GM06990 (cell line): Measurements from ENCODE around the gene NLRC3.

Source experiments
- DNase-seq: peaks from one replicate; pipeline ENCODE4 v3.0.0-alpha.2; 2011; ENCODE audit not compliant: insufficient read length; ENCODE audit errors: extremely low read depth
- H3K27me3 ChIP-seq: replicated peaks from 2 replicates; pipeline ENCODE4 v1.6.0; 2011; ENCODE audit warnings: low read length; ENCODE audit not compliant: control insufficient read depth, insufficient read depth
- H3K36me3 ChIP-seq: 2 replicates; pipeline ENCODE4 v1.5.1; 2011; ENCODE audit warnings: low read length; ENCODE audit not compliant: control insufficient read depth, insufficient read depth
- H3K4me3 ChIP-seq: replicated peaks from 2 replicates; pipeline ENCODE4 v1.5.1; 2011; ENCODE audit warnings: low read depth, mild to moderate bottlenecking, control low read depth, low read length
- TF ChIP-seq, protein P1 (sequence below): IDR thresholded peaks from 2 replicates; pipeline ENCODE4 v1.5.1; 2011; ENCODE audit warnings: low read length, control low read depth, mild to moderate bottlenecking, inconsistent platforms; ENCODE audit not compliant: insufficient read depth, poor library complexity, severe bottlenecking

Gene NLRC3

DNA sequence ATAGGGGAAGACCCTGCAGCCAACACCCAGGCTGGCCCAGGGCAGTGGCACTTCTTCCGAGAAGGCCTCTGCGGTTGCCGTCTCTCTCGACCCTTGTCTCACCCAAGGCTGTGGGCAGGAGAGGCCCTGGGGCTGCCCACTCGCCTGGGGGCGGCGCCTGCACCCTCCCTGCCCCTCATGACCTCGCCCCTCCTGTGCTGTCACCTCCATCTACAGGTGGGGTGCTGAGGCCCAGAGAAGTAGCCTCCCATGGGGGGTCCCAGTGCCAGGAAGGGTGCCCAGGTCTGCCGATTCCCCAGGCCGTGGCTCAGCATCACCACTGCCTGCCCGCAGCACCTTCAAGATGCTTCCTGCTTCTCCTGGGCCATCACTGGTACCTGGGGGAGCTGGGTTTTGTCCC lies 992 bp downstream of the NLRC3 start:
- TF ChIP-seq, protein P1, sequence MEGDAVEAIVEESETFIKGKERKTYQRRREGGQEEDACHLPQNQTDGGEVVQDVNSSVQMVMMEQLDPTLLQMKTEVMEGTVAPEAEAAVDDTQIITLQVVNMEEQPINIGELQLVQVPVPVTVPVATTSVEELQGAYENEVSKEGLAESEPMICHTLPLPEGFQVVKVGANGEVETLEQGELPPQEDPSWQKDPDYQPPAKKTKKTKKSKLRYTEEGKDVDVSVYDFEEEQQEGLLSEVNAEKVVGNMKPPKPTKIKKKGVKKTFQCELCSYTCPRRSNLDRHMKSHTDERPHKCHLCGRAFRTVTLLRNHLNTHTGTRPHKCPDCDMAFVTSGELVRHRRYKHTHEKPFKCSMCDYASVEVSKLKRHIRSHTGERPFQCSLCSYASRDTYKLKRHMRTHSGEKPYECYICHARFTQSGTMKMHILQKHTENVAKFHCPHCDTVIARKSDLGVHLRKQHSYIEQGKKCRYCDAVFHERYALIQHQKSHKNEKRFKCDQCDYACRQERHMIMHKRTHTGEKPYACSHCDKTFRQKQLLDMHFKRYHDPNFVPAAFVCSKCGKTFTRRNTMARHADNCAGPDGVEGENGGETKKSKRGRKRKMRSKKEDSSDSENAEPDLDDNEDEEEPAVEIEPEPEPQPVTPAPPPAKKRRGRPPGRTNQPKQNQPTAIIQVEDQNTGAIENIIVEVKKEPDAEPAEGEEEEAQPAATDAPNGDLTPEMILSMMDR, result no peak

DNA sequence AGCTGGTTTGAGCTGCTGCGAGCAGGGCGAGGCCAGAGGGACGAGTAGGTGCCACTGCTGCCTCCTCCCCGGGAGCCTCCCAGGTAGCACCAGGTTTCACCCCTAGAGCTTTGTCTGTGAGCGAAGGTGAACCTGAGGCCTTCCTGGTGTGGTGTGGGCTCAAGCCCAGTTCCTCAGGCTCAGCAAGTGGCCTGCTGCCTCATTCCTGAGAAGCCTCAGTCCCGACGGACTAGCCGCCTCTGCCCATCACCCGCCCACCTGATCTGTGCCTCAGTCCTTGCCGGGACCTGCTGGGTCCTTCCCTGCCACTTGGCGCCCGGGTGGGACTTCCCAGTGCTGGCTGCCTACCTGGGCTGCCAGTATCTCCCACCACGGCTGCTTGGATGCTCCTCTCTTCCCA lies 1.7 kb downstream of the NLRC3 start:
- Histone ChIP-seq H3K27me3 (no peaks in the 10 kb centered on the region), H3K4me3 (peak overlapping the region; percentile 84), H3K36me3 (no peaks in the 10 kb centered on the region)
- TF ChIP-seq, protein P1, result no peak
- DNase-seq, result no peak

More for the DNA sequence above, 992 bp downstream of the NLRC3 start:
- no peaks in the 10 kb centered on the region for H3K27me3 ChIP-seq
- no peaks in the 10 kb centered on the region; the same call in 1 of the 2 replicates for H3K36me3 ChIP-seq
- DNase-seq, result no peak
- H3K4me3 ChIP-seq, result peak overlapping the region; percentile 84

DNA sequence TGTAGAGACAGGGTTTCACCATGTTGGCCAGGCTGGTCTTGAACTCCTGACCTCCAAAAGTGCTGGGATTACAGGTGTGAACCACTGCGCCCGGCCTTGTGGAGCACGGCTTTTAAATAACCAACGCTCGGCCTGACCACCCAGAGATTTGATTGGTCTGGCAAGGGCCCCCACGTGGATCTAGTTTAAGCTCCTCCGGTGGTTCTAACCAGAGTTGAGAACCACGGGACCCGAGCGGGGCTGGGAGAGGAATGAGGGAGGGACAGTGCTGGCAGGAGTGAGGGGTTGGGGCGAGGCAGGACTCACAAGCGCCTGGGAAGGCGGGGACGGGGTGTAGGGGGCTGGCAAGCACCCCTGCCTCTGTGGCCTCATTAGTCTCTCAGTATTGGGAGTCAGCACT lies 3.0 kb downstream of the NLRC3 start:
- Histone ChIP-seq H3K27me3 (no peaks in the 10 kb centered on the region), H3K36me3 (no peaks in the 10 kb centered on the region), H3K4me3 (no peak overlapping the region)
- no peak for DNase-seq
- TF ChIP-seq, protein P1, result no peak

DNA sequence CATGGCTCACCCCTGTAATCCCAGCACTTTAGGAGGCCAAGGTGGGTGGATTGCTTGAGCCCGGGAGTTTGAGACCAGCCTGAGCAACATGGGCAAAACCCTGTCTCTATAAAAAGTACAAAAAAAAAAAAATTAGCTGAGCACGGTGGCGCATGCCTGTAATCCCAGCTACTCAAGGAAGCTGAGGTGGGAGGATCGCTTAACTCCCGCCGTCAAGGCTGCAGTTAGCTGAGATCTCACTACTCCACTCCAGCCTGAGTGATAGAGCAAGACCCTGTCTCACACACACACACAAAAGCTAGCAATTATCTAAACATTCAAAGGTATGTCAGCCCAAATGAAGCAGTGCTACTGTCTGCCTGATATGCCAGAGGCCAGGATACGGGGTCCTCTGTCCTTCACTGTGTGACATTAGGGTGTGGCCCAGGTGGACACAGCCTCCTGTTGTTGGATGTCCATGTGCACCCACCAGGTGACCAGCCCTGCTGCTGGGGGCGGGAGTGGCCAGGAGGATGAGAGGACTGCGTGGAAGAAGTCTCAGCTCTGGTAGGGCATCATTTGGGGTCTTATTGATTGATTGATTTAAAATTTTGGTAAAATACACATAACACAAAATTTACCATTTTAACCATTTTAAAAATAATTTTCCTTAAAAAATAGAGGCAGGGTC lies 3.9 kb downstream of the NLRC3 start:
- no peaks in the 10 kb centered on the region for H3K27me3 ChIP-seq
- TF ChIP-seq, protein P1, result no peak
- H3K36me3 ChIP-seq, result no peaks in the 10 kb centered on the region
- H3K4me3 ChIP-seq, result no peak overlapping the region
- no peak for DNase-seq

DNA sequence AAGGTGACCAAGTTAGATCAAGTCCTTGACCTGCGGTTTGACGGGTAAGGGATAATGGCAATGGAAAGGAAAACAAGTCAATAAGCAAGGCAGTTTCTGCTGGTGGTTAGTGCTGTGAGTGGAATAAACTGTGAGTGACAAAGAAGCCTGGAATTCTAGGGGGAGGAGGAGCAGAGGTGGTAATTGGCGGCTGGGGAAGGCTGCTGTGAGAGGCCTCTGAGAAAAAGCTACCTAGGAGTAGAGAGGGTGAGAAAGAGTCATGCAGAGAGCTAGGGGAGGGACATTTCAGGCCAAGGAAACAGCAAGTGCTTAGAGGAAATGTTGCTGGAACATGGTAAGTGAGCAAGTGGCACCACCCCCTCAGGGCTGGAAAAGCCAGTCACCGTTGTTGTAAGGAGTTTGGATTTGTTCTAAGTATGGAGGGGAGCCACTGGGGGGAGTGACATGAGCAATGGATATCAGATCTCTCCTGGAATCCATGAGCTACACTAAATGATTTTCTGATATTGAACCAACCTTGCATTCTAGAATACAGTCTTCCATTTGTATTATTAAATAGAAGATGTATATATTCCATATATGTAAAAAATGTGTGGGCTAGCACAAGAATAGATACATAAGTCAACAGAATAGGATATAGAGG lies 6.7 kb downstream of the NLRC3 start:
- Histone ChIP-seq H3K4me3 (no peak overlapping the region), H3K27me3 (no peaks in the 10 kb centered on the region), H3K36me3 (no peaks in the 10 kb centered on the region)
- TF ChIP-seq, protein P1, result no peak
- no peak for DNase-seq

DNA sequence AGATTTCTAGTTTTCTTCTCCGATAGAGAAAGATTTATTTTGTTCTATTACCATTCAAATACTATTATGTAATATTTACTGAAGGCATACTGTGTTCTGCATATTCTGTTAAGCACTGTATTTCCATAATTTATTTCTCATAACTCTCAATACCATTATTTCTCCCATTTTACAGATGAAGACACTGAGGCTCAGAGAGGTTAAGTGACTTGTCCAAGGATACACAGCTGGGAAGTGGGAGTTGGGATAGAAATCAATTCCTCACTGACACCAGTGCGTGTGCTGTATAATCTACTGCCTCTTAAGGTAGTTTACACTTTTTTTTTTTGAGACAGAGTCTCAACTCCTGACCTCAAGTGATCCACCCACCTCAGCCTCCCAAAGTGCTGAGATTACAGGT lies 7.4 kb downstream of the NLRC3 start:
- Histone ChIP-seq H3K36me3 (peaks cover 3% of the 10 kb centered on the region), H3K4me3 (no peak overlapping the region), H3K27me3 (no peaks in the 10 kb centered on the region)
- DNase-seq, result no peak
- TF ChIP-seq, protein P1, result no peak
